ENCODE results near the gene RPS27L.
A peak's percentile ranks its signal among the peaks of the same experiment; 100 is the strongest.

RPS27L gene

DNA sequence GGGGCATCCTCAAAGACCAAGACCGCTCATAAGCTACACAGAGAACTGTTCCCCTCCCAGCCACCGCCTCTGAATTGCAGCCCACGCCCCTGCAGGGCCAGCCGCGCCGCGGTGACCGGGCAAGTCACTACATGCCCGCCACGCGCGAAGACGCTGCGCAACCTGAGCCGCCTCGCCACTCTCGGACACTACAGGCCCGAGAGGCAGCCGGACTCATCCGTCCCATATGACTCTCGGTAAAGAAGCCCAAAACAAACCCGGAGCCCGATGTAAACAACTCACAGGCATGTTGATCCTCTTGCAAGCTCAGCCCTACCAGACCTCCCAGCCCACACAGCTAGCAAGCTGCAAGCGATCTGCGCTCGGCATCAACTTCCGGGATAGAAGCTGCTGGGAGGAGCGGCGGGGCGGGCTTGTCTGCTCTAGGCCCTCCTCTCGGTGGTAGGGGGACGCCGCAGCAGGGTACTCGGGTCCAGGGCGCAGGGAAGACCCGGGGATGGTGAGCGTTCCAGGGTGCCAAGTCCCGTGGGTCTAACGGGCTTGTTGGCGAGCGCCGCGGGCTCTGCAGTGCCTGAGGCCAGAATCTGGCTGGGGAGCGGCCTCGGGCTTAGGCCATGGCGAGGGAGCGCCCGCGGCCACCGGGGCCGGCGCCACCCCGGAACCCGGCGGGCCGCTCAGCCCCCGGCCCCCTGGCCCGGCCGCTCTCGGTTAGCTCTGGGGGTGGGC lies at the start of gene RPS27L:
Gene RPS27L, minus strand, starts transcription at position 360 of the 726 bp plus-strand sequence. Its CDS starts 72 bp downstream, at position 288.
- TF ChIP-seq, protein P1, sequence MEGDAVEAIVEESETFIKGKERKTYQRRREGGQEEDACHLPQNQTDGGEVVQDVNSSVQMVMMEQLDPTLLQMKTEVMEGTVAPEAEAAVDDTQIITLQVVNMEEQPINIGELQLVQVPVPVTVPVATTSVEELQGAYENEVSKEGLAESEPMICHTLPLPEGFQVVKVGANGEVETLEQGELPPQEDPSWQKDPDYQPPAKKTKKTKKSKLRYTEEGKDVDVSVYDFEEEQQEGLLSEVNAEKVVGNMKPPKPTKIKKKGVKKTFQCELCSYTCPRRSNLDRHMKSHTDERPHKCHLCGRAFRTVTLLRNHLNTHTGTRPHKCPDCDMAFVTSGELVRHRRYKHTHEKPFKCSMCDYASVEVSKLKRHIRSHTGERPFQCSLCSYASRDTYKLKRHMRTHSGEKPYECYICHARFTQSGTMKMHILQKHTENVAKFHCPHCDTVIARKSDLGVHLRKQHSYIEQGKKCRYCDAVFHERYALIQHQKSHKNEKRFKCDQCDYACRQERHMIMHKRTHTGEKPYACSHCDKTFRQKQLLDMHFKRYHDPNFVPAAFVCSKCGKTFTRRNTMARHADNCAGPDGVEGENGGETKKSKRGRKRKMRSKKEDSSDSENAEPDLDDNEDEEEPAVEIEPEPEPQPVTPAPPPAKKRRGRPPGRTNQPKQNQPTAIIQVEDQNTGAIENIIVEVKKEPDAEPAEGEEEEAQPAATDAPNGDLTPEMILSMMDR (IDR thresholded peaks at IDR 0.05; ENCODE audit: insufficient read depth, low read depth, low read length, missing control alignments): no peak
- peak; percentile 96 for DNase-seq (ENCODE audit: low read depth)
- H3K4me3 ChIP-seq (ENCODE audit: low read depth, low read length): peak within 1 kb of the TSS; percentile 86

DNA sequence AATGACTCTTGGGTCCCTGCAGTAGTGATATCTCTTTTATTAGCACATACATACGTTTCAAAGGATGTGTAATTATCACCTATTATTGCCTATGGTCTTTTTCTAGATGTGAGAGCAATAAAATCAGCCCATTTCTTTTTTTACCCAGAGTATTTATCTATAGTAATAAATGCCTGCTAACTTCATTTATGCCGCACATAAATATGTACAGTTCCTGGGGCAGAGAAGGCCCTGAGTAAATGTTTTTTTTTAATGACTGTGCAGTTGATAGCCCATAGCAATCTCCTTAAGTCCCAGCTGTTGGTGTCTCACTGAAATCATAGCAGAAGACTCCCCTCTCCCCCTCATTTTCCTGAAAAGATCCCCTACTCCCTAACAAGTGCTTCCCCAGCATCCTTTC lies 48.8 kb upstream of the RPS27L start:
- TF ChIP-seq, protein P1 (IDR thresholded peaks at IDR 0.05; ENCODE audit: insufficient read depth, low read depth, low read length, missing control alignments): no peak
- no peak for DNase-seq (ENCODE audit: low read depth)
- H3K4me3 ChIP-seq (ENCODE audit: low read depth, low read length): no peak overlapping the region

DNA sequence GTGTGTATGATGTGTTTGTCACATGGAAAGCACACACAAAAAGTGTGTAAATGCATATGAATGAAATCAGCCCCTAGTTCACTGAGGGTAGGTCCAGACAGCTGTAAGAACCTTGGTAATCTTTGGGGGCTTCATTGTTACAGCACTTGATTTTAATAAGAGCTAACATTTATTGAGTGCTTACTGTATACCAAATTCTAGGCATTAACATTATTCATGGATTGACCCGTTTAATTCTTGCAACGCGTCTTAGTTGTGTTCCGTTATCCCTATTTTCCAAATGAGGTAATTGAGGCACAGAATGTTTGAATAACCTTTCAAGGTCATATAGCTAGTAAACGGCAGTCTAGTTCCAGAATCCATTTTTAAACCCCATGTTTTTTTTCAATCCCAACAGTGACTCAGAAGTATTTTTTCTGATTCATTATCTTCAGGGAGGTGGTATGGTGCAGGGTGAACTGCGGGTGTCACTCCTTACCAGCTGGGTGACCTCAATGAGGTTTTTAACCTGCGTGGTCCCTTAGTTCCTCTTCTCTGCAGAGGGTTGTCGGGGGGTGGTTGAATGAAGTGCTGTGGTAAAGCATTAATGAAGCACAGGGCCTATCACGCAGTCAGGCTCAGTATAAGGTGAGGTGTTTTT lies 46.3 kb upstream of the RPS27L start:
- DNase-seq (ENCODE audit: low read depth): peak; percentile 54
- TF ChIP-seq, protein P1 (IDR thresholded peaks at IDR 0.05; ENCODE audit: insufficient read depth, low read depth, low read length, missing control alignments): no peak
- H3K4me3 ChIP-seq (ENCODE audit: low read depth, low read length): no peak overlapping the region

DNA sequence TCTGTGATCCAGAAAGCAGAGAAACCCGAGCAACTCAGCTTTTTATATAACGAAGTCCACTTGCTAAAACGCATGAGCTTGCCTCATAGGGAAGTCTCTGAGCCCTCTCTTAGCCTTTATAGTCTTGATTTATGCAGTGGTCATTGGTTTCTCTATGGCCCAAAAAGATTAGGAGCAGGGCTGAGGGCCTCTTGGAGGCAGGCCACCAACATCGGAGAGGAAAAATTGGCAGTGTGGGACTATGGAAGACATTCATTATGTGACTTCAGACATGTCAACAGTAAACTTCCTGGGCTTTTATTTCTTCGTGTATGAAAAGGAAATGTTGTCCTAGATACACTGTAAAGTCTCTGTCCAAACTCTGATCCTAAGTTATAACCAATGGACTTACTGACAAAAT lies 45.6 kb upstream of the RPS27L start:
- DNase-seq (ENCODE audit: low read depth): no peak

DNA sequence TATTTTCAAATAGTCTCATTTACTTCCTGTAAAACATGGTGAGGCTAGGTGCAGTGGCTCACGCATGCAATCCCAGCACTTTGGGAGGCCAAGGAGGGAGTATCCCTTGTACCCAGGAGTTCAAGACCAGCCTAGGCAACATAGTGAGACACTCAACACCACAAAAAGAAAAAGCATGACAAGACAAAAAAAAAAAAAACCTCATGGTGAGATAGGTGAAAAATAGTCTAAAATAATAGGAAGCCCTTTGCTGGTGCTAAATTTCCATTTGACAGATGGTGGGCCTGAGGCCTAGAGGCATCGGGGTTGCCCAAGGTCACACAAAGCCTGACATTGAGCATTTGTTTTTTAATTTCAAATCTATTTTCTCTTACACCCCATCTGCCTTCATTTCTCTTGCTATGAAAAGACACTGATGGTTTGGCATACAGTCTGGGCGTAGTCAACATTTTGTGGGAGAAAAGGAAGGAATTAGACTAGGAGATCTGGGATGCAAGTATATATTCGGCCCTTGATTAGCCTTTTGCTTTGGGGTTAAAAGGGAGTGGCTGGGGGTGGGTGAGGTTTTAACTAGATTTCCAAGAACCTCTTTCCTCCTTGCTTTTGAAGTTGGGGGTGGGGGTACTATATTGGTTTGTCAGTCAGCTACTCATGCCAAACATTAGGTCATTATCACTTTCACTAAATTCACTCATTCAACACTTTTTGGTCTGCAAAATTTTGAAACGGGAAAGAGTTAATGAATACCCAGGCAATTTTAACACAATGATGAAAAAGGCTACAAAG lies 43.4 kb upstream of the RPS27L start:
- TF ChIP-seq, protein P1 (IDR thresholded peaks at IDR 0.05; ENCODE audit: insufficient read depth, low read depth, low read length, missing control alignments): no peak
- no peak for DNase-seq (ENCODE audit: low read depth)
- H3K4me3 ChIP-seq (ENCODE audit: low read depth, low read length): no peak overlapping the region

More for the DNA sequence above, 45.6 kb upstream of the RPS27L start:
- no peak overlapping the region for H3K4me3 ChIP-seq (ENCODE audit: low read depth, low read length)
- TF ChIP-seq, protein P1 (IDR thresholded peaks at IDR 0.05; ENCODE audit: insufficient read depth, low read depth, low read length, missing control alignments): no peak

DNA sequence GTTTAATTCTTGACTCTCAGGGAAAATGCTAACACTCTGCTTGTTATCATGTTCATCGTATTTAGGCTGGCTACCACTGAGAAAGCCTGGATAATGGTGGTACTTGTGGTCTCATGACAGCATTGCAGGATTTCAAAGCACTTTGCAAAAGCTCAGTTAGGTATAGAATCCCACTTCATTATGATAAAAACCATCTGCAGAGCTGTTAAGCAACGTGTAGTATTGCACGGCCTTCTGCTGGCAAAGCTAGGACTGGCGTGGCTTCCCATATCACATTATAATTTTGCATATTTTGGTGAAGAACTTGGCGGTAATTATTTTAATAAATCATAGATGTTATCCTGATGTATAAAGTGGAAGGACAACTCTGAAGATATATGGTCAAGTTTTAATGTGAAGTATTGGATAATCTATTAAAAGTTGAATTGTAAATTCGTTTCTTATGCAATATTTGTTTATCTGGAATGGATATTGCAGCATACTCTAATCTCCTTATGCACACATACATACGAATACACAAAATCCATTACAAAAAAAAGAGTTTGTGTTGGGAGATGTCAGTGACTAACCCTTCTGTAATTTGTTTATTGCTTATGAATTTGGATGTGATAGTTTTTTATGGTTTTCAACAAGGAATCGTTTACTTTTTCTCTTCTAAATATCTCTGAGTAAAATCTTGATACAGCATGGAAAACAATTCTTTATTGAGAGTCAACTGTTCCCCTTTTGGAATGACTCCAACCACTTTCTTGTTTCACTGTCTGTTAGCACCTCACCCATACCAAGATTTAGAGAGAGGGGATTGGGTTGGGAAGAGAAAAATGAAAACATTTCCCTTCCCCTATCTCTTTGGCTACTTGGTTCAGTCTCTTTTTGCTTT lies 41.3 kb upstream of the RPS27L start:
- TF ChIP-seq, protein P1 (IDR thresholded peaks at IDR 0.05; ENCODE audit: insufficient read depth, low read depth, low read length, missing control alignments): no peak
- DNase-seq (ENCODE audit: low read depth): no peak
- H3K4me3 ChIP-seq (ENCODE audit: low read depth, low read length): no peak overlapping the region
